Peyer's patch (tissue), 4 donors: Measurements from ENCODE around the gene SLC25A11.

Experiments
- POLR2A ChIP-seq, 2 donors: fragments of 450-650 bp; IDR thresholded peaks; one replicate each; pipeline ENCODE4 v1.5.1; 2017; ENCODE audit warnings: antibody characterized with exemption in 2 of 2, mild to moderate bottlenecking in 2 of 2, moderate library complexity in 2 of 2
- TF ChIP-seq, protein P1 (sequence below), 6 experiments: fragments of 450-650 bp in 4 of 6; fragments of 200-600 bp in 2 of 6; sonication (generic) in 1 of 6; IDR thresholded peaks; one replicate each; pipeline ENCODE4 v1.5.1; 2017 to 2019; ENCODE audit warnings: antibody characterized with exemption in 6 of 6, mild to moderate bottlenecking in 3 of 6, moderate library complexity in 1 of 6

DNA sequence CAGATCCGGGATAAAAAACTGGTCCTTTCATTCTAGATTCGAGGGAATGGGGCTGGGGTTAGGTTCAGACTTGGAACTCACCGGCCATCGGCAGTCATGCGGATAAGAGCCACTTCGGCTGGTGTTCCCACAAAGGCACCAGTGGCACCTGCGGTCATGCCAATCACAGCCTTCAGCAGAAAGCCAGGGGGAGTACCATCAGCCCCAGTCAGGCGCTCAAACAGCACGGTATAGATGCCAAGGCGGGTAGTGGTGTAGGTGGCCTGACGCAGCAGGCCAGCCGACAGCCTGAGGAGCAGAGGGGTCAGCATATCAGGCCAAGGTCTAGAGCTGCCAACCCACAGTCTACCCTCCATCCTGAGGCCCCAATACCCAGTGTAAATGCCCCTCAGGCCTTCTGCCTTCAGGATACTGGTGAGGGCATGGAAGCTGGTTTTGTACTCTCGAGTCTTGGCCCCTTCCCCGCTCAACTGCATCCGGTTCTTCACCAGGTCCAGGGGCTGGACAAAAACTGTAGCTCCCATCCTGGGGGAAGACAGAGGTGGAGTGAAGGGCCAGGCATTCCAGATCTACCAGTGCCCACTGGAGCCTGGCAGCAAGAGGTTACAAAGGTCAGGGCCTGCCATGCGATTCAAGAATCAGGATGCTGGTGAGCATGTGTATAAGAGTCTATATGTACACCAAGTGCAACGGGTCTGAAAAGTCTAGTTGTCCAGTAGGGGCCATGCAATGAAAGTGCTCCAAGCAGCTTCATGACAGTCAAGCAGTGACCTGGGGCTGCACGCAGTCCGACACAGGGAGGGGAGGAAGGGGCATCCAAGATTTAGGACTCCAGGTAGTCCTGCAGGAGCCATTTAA, 929 bp downstream of the SLC25A11 start:
- TF ChIP-seq, protein P1, sequence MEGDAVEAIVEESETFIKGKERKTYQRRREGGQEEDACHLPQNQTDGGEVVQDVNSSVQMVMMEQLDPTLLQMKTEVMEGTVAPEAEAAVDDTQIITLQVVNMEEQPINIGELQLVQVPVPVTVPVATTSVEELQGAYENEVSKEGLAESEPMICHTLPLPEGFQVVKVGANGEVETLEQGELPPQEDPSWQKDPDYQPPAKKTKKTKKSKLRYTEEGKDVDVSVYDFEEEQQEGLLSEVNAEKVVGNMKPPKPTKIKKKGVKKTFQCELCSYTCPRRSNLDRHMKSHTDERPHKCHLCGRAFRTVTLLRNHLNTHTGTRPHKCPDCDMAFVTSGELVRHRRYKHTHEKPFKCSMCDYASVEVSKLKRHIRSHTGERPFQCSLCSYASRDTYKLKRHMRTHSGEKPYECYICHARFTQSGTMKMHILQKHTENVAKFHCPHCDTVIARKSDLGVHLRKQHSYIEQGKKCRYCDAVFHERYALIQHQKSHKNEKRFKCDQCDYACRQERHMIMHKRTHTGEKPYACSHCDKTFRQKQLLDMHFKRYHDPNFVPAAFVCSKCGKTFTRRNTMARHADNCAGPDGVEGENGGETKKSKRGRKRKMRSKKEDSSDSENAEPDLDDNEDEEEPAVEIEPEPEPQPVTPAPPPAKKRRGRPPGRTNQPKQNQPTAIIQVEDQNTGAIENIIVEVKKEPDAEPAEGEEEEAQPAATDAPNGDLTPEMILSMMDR (IDR thresholded peaks at IDR 0.05): no peak
- no peak for TF ChIP-seq POLR2A (IDR thresholded peaks at IDR 0.05)
